Upper lobe of left lung (tissue), 4 donors: ENCODE data around the gene CHRND.

ENCODE experiments used
- EP300 ChIP-seq, 4 donors: sonication (generic); formaldehyde crosslinking; IDR thresholded peaks; one replicate each; pipeline ENCODE4 v1.5.1; 2017; ENCODE audit warnings: antibody characterized with exemption in 4 of 4, control low read depth in 2 of 4
- POLR2AphosphoS5 ChIP-seq, 2 donors: sonication (generic); formaldehyde crosslinking; IDR thresholded peaks; one replicate each; pipeline ENCODE4 v1.5.1; 2017; ENCODE audit warnings: antibody characterized with exemption in 2 of 2
- TF ChIP-seq, protein P1 (sequence below), 6 experiments: fragments of 450-650 bp in 4 of 6; fragments of 200-600 bp in 2 of 6; sonication (generic) in 2 of 6; IDR thresholded peaks; one replicate each; pipeline ENCODE4 v1.5.1; 2016 to 2019; ENCODE audit warnings: antibody characterized with exemption in 6 of 6

DNA sequence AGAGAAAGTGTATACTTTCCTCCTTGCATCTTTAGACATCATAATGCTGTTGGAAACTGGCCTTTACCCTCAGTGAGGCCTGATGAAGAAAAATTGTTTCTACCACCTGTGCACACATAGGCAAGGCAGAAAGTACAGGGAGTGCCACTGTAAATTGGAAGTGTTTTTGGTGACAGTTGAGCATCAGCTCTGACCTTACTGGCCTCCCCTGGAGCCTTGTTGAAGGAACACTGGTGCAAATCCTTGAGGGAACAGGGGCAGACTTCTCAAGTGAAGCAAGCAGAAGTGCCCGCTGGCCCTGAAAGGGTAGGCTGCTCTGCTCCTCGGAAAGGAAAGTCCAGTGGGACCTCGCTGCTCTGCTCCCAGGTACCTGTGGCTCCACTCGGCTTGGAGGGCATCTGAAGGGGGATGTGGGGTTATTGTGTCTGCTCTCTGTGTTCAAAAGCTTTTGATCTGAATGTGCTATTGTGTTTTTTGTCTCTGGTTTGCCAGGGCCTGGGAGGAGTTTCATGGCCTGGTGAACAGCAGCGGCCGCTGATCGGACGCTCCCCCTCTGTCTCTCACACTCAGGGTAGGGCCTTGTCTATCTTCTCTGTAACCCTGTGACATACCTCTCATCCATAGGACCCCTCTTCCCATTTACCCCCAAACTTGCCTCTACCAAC lies 47.9 kb downstream of the CHRND start:
- TF ChIP-seq EP300 (IDR thresholded peaks at IDR 0.05) (no peak), POLR2AphosphoS5 (IDR thresholded peaks at IDR 0.05) (no peak)
- TF ChIP-seq, protein P1, sequence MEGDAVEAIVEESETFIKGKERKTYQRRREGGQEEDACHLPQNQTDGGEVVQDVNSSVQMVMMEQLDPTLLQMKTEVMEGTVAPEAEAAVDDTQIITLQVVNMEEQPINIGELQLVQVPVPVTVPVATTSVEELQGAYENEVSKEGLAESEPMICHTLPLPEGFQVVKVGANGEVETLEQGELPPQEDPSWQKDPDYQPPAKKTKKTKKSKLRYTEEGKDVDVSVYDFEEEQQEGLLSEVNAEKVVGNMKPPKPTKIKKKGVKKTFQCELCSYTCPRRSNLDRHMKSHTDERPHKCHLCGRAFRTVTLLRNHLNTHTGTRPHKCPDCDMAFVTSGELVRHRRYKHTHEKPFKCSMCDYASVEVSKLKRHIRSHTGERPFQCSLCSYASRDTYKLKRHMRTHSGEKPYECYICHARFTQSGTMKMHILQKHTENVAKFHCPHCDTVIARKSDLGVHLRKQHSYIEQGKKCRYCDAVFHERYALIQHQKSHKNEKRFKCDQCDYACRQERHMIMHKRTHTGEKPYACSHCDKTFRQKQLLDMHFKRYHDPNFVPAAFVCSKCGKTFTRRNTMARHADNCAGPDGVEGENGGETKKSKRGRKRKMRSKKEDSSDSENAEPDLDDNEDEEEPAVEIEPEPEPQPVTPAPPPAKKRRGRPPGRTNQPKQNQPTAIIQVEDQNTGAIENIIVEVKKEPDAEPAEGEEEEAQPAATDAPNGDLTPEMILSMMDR (IDR thresholded peaks at IDR 0.05) = no peak
